K562 (cell line): ENCODE measurements around the gene SP100. TPM values are rescaled to one million over a fixed set of nuclear protein-coding genes. Genes with fewer than 3 reads are reported as not detected.

Experiments
- ATAC-seq: fragments of 200-7000 bp; cut with Tn5 transposase; 3 replicates; pipeline ENCODE4 v1.9.1; 2020; ENCODE audit warnings: moderate library complexity
- BruUV-seq: library from RNA; stranded (reverse); fragments of 400-500 nt; replicated peaks from 2 replicates; lab custom pipeline; 2021; lab: Mats Ljungman, UMichigan
- CTCF ChIA-PET: fragments of 300-600 bp; formaldehyde crosslinking; extraction: SDS; loops from one replicate; lab custom pipeline; 2021; ENCODE audit warnings: low intra/inter-chr PET ratio; lab: Yijun Ruan, JAX
- POLR2A ChIA-PET: fragments of 300-600, 350-650 bp; sonication (Branson Sonifier 250); formaldehyde crosslinking; extraction: SDS; loops from one replicate; lab custom pipeline; 2021; ENCODE audit warnings: antibody characterized with exemption, inconsistent platforms; lab: Yijun Ruan, JAX
- DNase-seq, 4 experiments: peaks; one replicate each; pipeline versions ENCODE4 v3.0.0 to v3.0.0-alpha.2; 2011 to 2018; ENCODE audit warnings: low spot score in 3 of 4, mixed read lengths in 3 of 4; ENCODE audit errors: extremely low read depth in 1 of 4
- FAIRE-seq: peaks from 2 replicates; lab custom pipeline; 2011; peaks lifted over from hg19 to GRCh38; lab: Jason Lieb, UNC
- H2AFZ ChIP-seq: 2 replicates; pipeline ENCODE4 v1.6.0; 2011; ENCODE audit warnings: low read depth, low read length, control low read depth, inconsistent platforms
- H3K27ac ChIP-seq: fragments of 200-600 bp; 3 replicates; pipeline ENCODE4 v1.8.0; 2011; ENCODE audit warnings: low read depth, mild to moderate bottlenecking, control low read depth, inconsistent platforms, low read length, moderate library complexity, mixed read lengths; ENCODE audit errors: extremely low read depth
- H3K27me3 ChIP-seq, 2 experiments: fragments of 300-600 bp in 1 of 2; 2 replicates in 1 of 2; 3 replicates in 1 of 2; pipeline versions ENCODE4 v1.6.0 to v1.8.0; 2011; ENCODE audit warnings: inconsistent platforms in 2 of 2, low read length in 2 of 2, mild to moderate bottlenecking in 1 of 2, mixed read lengths in 1 of 2, moderate library complexity in 1 of 2; ENCODE audit not compliant: control insufficient read depth in 2 of 2, insufficient read depth in 2 of 2
- H3K36me3 ChIP-seq: fragments of 300-600 bp; 3 replicates; pipeline ENCODE4 v1.8.0; 2011; ENCODE audit warnings: mild to moderate bottlenecking, low read length, inconsistent platforms; ENCODE audit not compliant: control insufficient read depth, insufficient read depth
- H3K4me1 ChIP-seq, 2 experiments: fragments of 200-600 bp in 1 of 2; replicated peaks in 1 of 2; 2 replicates in 1 of 2; 3 replicates in 1 of 2; pipeline versions ENCODE4 v1.5.1 to v1.8.0; 2011; ENCODE audit warnings: inconsistent platforms in 2 of 2, low read length in 2 of 2, mild to moderate bottlenecking in 1 of 2, mixed read lengths in 1 of 2, moderate library complexity in 1 of 2; ENCODE audit not compliant: control insufficient read depth in 2 of 2, insufficient read depth in 2 of 2
- H3K4me2 ChIP-seq: 2 replicates; pipeline ENCODE4 v1.6.1; 2011; ENCODE audit warnings: low read length, control low read depth, inconsistent platforms, mixed read lengths; ENCODE audit not compliant: insufficient read depth
- H3K4me3 ChIP-seq: fragments of 200-600 bp; sonication (generic), shearing (Covaris generic); 2 replicates; pipeline ENCODE4 v1.5.1; 2016; ENCODE audit warnings: control low read depth, inconsistent platforms
- H3K79me2 ChIP-seq: fragments of 200-600 bp; 3 replicates; pipeline ENCODE4 v1.8.0; 2011; ENCODE audit warnings: low read length, inconsistent platforms; ENCODE audit not compliant: control insufficient read depth, insufficient read depth
- H3K9ac ChIP-seq, 2 experiments: 2 replicates each; pipeline versions ENCODE4 v1.6.0 to v1.6.1; 2011; ENCODE audit warnings: low read depth in 2 of 2, low read length in 2 of 2, control low read depth in 1 of 2, inconsistent platforms in 1 of 2, mild to moderate bottlenecking in 1 of 2, mixed read lengths in 1 of 2; ENCODE audit not compliant: insufficient read depth in 1 of 2
- H3K9me1 ChIP-seq: one replicate; pipeline ENCODE4 v1.6.0; 2011; ENCODE audit warnings: inconsistent platforms, mild to moderate bottlenecking, low read length, moderate library complexity; ENCODE audit not compliant: control insufficient read depth, insufficient read depth
- H3K9me3 ChIP-seq: replicated peaks from 2 replicates; pipeline ENCODE4 v1.5.1; 2011; ENCODE audit warnings: low read depth, low read length, inconsistent platforms; ENCODE audit not compliant: control insufficient read depth, insufficient read depth
- H4K20me1 ChIP-seq: replicated peaks from 2 replicates; pipeline ENCODE4 v1.6.1; 2011; ENCODE audit warnings: low read length, inconsistent platforms, mixed read lengths; ENCODE audit not compliant: control insufficient read depth, insufficient read depth
- CAMTA2 ChIP-seq: fragments of 250-450 bp; sonication (Bioruptor Pico); conservative IDR thresholded peaks from 2 replicates; pipeline ENCODE4 v1.5.1; 2022
- DDX20 ChIP-seq: fragments of 450-650 bp; IDR thresholded peaks from 2 replicates; pipeline ENCODE4 v1.6.1; 2016; ENCODE audit warnings: missing genetic modification characterization, low read depth, mild to moderate bottlenecking, missing compliant biosample characterization, moderate library complexity
- EWSR1 ChIP-seq: fragments of 450-650 bp; IDR thresholded peaks from 2 replicates; pipeline ENCODE4 v1.6.1; 2018; ENCODE audit warnings: borderline replicate concordance, mild to moderate bottlenecking, low read depth, moderate library complexity; ENCODE audit not compliant: partially characterized antibody
- FOXJ2 ChIP-seq: fragments of 200-800 bp; sonication (Bioruptor generic); IDR thresholded peaks from 2 replicates; pipeline ENCODE4 v1.6.1; 2016; ENCODE audit warnings: missing genetic modification characterization, missing compliant biosample characterization
- FOXM1 ChIP-seq, 2 experiments: fragments of 450-650 bp in 1 of 2; sonication (generic) in 1 of 2; formaldehyde crosslinking in 1 of 2; IDR thresholded peaks; 2 replicates each; pipeline versions ENCODE4 v1.6.1 to v1.9.0; 2017 to 2022; ENCODE audit warnings: low read depth in 2 of 2, mild to moderate bottlenecking in 2 of 2, missing genetic modification reagents in 1 of 2, moderate library complexity in 1 of 2
- STAT5A ChIP-seq: IDR thresholded peaks from 2 replicates; pipeline ENCODE4 v1.6.1; 2012; ENCODE audit warnings: low read length, inconsistent platforms, borderline replicate concordance
- ZNF212 ChIP-seq: fragments of 450-650 bp; formaldehyde crosslinking; IDR thresholded peaks from 2 replicates; pipeline ENCODE4 v1.4.0; 2020; ENCODE audit warnings: mild to moderate bottlenecking
- ZNF57 ChIP-seq: fragments of 450-650 bp; formaldehyde crosslinking; IDR thresholded peaks from 2 replicates; pipeline ENCODE4 v1.4.0; 2020; ENCODE audit warnings: mild to moderate bottlenecking, moderate library complexity
- WGBS: fragments of 100-300 bp; shearing (Covaris generic); methylation state at CpG from one replicate; pipeline ENCODE4 v1.1.6; 2016; ENCODE audit warnings: low coverage, mixed read lengths; ENCODE audit not compliant: insufficient coverage; ENCODE audit errors: missing lambda C conversion rate; 5-methylcytosine and 5-hydroxymethylcytosine counted together
- in situ Hi-C: fragments of 300-500 bp; cut with MboI; formaldehyde crosslinking; loops from 4 replicates; pipeline ENCODE4 v1.15.0; 2018; ENCODE audit warnings: inconsistent platforms, mixed read lengths
- intact Hi-C: fragments of 100-400 bp; cut with micrococcal nuclease; formaldehyde crosslinking; loops from 2 replicates; pipeline ENCODE4 v1.14.2; 2022
- polyA plus RNA-seq, 8 experiments: library from polyadenylated mRNA; depleted of rRNA in 4 of 8; stranded (reverse) in 5 of 8; unstranded in 3 of 8; fragments of >200 nt; fragmentation: Nextera tagmentation in 2 of 8; fragmentation: Illumina TruSeq in 1 of 8; extraction: Ambion mirVana in 2 of 8; extraction: Trizol in 1 of 8; gene quantifications; 2 replicates each; pipeline versions ENCODE4 v1.2.1 to v1.2.3, GENCODE V29; 2011 to 2014; ENCODE audit warnings: inconsistent platforms in 1 of 8, missing spikeins in 1 of 8
- total RNA-seq, 7 experiments: library from RNA; depleted of rRNA in 6 of 7; stranded (reverse); fragments of >200 nt in 6 of 7; fragmentation: Illumina TruSeq in 2 of 7; extraction: Trizol in 2 of 7; gene quantifications; 2 replicates each; pipeline versions ENCODE4 v1.2.1 to v1.2.3, GENCODE V29; 2011 to 2021; ENCODE audit warnings: low replicate concordance in 1 of 7
- TF ChIP-seq, protein P1 (sequence below), 2 experiments: fragments of 450-650 bp in 1 of 2; sonication (generic) in 1 of 2; formaldehyde crosslinking in 1 of 2; IDR thresholded peaks in 1 of 2; conservative IDR thresholded peaks in 1 of 2; 2 replicates each; pipeline versions ENCODE4 v1.6.1 to v1.8.1; 2016 to 2023; ENCODE audit warnings: mild to moderate bottlenecking in 2 of 2, moderate library complexity in 2 of 2, inconsistent platforms in 1 of 2, missing genetic modification reagents in 1 of 2
- TF ChIP-seq, protein P2 (sequence below): fragments of 250-450 bp; sonication (Bioruptor Pico); IDR thresholded peaks from 2 replicates; pipeline ENCODE4 v1.4.0; 2020; ENCODE audit warnings: mild to moderate bottlenecking, moderate library complexity, borderline replicate concordance
- TF ChIP-seq, protein P3 (sequence below), 3 experiments: fragments of 200-800 bp in 1 of 3; sonication (Bioruptor generic) in 1 of 3; sonication (generic) in 1 of 3; formaldehyde crosslinking in 1 of 3; IDR thresholded peaks; 2 replicates each; pipeline versions ENCODE4 v1.6.1 to v1.8.0; 2016 to 2022; ENCODE audit warnings: mild to moderate bottlenecking in 2 of 3, missing compliant biosample characterization in 2 of 3, missing genetic modification characterization in 2 of 3, missing genetic modification reagents in 1 of 3
- TF ChIP-seq, protein P4 (sequence below), 2 experiments: IDR thresholded peaks; 2 replicates each; pipeline ENCODE4 v1.6.1; 2011; ENCODE audit warnings: borderline replicate concordance in 1 of 2, control low read depth in 1 of 2, low read depth in 1 of 2, low read length in 1 of 2, mild to moderate bottlenecking in 1 of 2, mixed read lengths in 1 of 2, moderate library complexity in 1 of 2; ENCODE audit not compliant: insufficient read depth in 1 of 2, insufficient read length in 1 of 2, poor library complexity in 1 of 2, severe bottlenecking in 1 of 2; ENCODE audit errors: extremely low read depth in 1 of 2

SP100 gene
- total and polyA plus RNA-seq, 9 of the 15 experiments (the other 6 are each of a cell fraction or from before 2014, with no cell fraction given) = 19.2 to 39.2 (median 34.6) TPM

DNA sequence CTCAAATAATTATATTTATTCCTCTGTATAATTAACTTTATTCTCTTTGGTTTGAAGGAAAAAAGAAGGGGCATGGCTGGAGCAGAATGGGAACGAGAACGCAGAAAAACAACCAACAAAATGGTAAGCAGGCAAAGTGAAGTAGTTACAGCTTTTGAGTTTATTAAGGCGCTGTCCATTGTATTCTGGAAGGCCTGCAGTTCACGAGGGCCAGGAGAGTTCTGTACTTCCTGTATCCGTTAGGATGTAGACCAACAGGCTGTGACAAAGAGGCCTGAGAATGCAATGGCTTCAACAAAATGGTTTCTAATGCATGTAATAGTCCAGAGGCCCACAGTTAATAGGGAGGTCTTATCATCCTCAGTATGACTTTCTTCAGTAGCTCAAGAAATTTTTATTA lies 32.5 kb upstream of the SP100 start:
- ATAC-seq (no peak), FAIRE-seq (no peak), DNase-seq (no peak)
- WGBS = 81% methylated on average over 5 of the region's 5 CpGs
- ChIA-PET CTCF (no interaction called here), POLR2A (no interaction called here)
- Histone ChIP-seq H3K36me3 (0 out of 3 replicates have a peak, but pooled peaks cover 2% of the 10 kb centered on the region), H3K27me3 (no peaks in the 10 kb centered on the region), H3K9me3 (no peaks in the 10 kb centered on the region), H4K20me1 (no peaks in the 10 kb centered on the region), H3K4me1 (no peaks in the 10 kb centered on the region), H3K79me2 (no peaks in the 10 kb centered on the region), H2AFZ (no peak overlapping the region), H3K4me2 (no peak overlapping the region), H3K9me1 (no peaks in the 10 kb centered on the region), H3K9ac (no peak overlapping the region), H3K27ac (no peak overlapping the region), H3K4me3 (no peak overlapping the region)
- BruUV-seq = no TSS peak
- intact Hi-C loops (no loop called here), in situ Hi-C loops (no loop called here)
- TF ChIP-seq EWSR1 = no peak
- TF ChIP-seq, protein P1, sequence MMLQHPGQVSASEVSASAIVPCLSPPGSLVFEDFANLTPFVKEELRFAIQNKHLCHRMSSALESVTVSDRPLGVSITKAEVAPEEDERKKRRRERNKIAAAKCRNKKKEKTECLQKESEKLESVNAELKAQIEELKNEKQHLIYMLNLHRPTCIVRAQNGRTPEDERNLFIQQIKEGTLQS (IDR thresholded peaks at IDR 0.05) = no peak
- TF ChIP-seq, protein P1 (CRISPR knock-in tag; conservative IDR thresholded peaks at IDR 0.05) = no peak
- no peak for TF ChIP-seq CAMTA2
- no peak for TF ChIP-seq FOXM1 (IDR thresholded peaks at IDR 0.05; ENCODE audit: low read depth)
- no peak for TF ChIP-seq FOXM1 (CRISPR knock-in tag; IDR thresholded peaks at IDR 0.05; ENCODE audit: low read depth)
- TF ChIP-seq ZNF212 = no peak
- TF ChIP-seq DDX20 = no peak
- TF ChIP-seq FOXJ2 (tag) = no peak
- TF ChIP-seq, protein P2, sequence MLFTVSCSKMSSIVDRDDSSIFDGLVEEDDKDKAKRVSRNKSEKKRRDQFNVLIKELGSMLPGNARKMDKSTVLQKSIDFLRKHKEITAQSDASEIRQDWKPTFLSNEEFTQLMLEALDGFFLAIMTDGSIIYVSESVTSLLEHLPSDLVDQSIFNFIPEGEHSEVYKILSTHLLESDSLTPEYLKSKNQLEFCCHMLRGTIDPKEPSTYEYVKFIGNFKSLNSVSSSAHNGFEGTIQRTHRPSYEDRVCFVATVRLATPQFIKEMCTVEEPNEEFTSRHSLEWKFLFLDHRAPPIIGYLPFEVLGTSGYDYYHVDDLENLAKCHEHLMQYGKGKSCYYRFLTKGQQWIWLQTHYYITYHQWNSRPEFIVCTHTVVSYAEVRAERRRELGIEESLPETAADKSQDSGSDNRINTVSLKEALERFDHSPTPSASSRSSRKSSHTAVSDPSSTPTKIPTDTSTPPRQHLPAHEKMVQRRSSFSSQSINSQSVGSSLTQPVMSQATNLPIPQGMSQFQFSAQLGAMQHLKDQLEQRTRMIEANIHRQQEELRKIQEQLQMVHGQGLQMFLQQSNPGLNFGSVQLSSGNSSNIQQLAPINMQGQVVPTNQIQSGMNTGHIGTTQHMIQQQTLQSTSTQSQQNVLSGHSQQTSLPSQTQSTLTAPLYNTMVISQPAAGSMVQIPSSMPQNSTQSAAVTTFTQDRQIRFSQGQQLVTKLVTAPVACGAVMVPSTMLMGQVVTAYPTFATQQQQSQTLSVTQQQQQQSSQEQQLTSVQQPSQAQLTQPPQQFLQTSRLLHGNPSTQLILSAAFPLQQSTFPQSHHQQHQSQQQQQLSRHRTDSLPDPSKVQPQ = no peak
- no peak for TF ChIP-seq ZNF57
- no peak for TF ChIP-seq STAT5A
- TF ChIP-seq, protein P3, sequence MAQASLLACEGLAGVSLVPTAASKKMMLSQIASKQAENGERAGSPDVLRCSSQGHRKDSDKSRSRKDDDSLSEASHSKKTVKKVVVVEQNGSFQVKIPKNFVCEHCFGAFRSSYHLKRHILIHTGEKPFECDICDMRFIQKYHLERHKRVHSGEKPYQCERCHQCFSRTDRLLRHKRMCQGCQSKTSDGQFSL (CRISPR knock-in tag; IDR thresholded peaks at IDR 0.05) = no peak
- TF ChIP-seq, protein P3 (tag; IDR thresholded peaks at IDR 0.05) = no peak
- TF ChIP-seq, protein P4, sequence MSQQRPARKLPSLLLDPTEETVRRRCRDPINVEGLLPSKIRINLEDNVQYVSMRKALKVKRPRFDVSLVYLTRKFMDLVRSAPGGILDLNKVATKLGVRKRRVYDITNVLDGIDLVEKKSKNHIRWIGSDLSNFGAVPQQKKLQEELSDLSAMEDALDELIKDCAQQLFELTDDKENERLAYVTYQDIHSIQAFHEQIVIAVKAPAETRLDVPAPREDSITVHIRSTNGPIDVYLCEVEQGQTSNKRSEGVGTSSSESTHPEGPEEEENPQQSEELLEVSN (IDR thresholded peaks at IDR 0.05; ENCODE audit: borderline replicate concordance in 1 of 2, extremely low read depth in 1 of 2, insufficient read depth in 1 of 2, insufficient read length in 1 of 2, low read depth in 1 of 2, low read length in 1 of 2, poor library complexity in 1 of 2, severe bottlenecking in 1 of 2) = no peak
